Spleen (tissue), 7 donors: ENCODE data around the gene DNAJB6.

ENCODE experiments used
- POLR2A ChIP-seq, 3 donors: fragments of 450-650 bp; IDR thresholded peaks; one replicate each; pipeline ENCODE4 v1.5.1; 2017; ENCODE audit warnings: antibody characterized with exemption in 3 of 3, mild to moderate bottlenecking in 1 of 3
- POLR2AphosphoS5 ChIP-seq, 3 donors: sonication (generic); formaldehyde crosslinking; IDR thresholded peaks; one replicate each; pipeline ENCODE4 v1.5.1; 2017; ENCODE audit warnings: antibody characterized with exemption in 3 of 3
- TF ChIP-seq, protein P1 (sequence below), 11 experiments: fragments of 200-600 bp in 7 of 11; fragments of 450-650 bp in 4 of 11; sonication (generic) in 4 of 11; IDR thresholded peaks in 8 of 11; conservative IDR thresholded peaks in 3 of 11; 1 replicate in 7 of 11; 2 replicates in 4 of 11; pipeline versions ENCODE4 v1.4.0 to v1.8.0; 2016 to 2021; ENCODE audit warnings: antibody characterized with exemption in 11 of 11, inconsistent platforms in 4 of 11, mild to moderate bottlenecking in 1 of 11
- donor health status: DM: no; HTN: no; CAD: no; lungs with moderate emphysema.
- donor health status: DM: no; HTN: no; CAD: no.
- donor health status: DM: no; HTN: no; CAD: no.

DNA sequence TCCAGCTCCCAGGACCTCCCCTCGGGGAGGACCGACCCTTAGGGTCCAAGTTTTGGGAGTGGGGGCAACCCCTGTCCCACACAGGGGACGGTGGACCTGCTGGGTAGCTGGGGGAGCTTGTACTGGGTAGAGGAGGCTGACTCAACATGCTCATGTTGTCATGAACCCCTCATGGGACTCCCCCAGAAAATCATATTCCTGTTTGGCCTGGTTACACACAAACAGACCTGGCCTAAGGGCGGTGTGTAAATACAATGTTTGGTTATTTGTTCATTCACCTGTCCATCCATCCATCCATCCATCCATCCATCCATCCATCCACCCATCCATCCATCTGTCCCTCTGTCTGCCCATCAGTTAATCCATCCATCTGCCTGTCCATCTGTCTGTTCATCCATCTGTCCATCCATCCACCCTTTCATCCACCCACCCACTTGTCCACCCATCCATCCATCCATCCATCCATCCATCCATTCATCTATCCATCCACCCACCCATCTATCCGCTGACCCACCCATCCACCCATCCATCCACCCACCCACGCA lies 92.9 kb downstream of the DNAJB6 start:
- TF ChIP-seq, protein P1, sequence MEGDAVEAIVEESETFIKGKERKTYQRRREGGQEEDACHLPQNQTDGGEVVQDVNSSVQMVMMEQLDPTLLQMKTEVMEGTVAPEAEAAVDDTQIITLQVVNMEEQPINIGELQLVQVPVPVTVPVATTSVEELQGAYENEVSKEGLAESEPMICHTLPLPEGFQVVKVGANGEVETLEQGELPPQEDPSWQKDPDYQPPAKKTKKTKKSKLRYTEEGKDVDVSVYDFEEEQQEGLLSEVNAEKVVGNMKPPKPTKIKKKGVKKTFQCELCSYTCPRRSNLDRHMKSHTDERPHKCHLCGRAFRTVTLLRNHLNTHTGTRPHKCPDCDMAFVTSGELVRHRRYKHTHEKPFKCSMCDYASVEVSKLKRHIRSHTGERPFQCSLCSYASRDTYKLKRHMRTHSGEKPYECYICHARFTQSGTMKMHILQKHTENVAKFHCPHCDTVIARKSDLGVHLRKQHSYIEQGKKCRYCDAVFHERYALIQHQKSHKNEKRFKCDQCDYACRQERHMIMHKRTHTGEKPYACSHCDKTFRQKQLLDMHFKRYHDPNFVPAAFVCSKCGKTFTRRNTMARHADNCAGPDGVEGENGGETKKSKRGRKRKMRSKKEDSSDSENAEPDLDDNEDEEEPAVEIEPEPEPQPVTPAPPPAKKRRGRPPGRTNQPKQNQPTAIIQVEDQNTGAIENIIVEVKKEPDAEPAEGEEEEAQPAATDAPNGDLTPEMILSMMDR (IDR thresholded peaks at IDR 0.05 in 8 of 11, conservative IDR thresholded peaks at IDR 0.05 in 3 of 11), result no peak
- TF ChIP-seq POLR2AphosphoS5 (IDR thresholded peaks at IDR 0.05), result no peak
- no peak for TF ChIP-seq POLR2A (IDR thresholded peaks at IDR 0.05)
